Measurements from ENCODE around the gene GPR152.

The GPR152 gene

DNA sequence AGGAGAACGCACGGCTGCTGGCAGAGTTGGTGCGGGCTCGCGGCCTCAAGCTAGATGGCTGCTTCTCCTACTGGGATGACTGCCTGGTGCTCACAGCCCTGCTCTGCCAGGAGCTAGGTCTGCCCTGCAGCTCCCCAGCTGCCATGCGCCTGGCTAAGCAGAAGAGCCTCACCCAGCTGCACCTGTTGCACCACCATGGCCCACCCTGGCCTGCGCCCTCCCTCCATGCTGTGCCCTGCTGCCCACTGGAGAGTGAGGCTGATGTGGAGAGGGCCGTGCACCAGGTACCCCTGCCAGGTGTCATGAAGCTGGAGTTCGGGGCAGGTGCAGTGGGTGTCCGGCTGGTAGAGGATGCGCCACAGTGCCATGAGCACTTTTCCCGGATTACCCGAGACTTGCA lies 29.1 kb downstream of the GPR152 start:
- no peak for DNase-seq

GRCh38 chr11:67422891-67423290 lies 29.6 kb downstream of the GPR152 start:
- DNase-seq = no peak

DNA sequence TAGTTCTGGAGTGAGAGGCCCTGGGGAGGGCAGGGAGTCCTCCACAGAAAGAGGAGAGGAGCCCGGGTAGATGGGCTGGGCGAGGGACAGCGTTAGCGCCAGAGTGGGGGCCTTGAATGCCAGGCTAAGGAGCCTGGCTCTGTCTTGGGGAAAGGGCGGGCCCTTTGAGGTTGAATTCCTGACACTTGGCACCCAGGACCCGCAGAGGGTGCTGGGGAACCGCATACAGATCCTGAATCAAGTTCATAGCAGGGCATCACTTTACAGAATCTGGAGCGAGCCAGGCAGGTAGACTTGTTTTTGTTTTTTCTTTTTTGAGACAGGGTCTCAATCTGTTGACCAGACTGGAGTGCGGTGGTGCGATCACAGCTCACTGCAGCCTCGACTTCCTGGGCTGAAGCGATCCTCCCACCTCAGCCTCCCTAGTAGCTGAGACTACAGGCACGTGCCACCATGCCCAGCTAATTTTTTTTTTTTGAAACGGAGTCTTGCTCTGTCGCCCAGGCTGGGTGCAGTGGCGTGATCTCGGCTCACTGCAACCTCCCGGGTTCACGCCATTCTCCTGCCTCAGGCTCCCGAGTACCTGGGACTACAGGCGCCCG lies 31.0 kb downstream of the GPR152 start:
- DNase-seq = no peak

- DNase-seq = peak; percentile 98
Measured at GRCh38 chr11:67420646-67421429, 31.7 kb downstream of the GPR152 start.

DNA sequence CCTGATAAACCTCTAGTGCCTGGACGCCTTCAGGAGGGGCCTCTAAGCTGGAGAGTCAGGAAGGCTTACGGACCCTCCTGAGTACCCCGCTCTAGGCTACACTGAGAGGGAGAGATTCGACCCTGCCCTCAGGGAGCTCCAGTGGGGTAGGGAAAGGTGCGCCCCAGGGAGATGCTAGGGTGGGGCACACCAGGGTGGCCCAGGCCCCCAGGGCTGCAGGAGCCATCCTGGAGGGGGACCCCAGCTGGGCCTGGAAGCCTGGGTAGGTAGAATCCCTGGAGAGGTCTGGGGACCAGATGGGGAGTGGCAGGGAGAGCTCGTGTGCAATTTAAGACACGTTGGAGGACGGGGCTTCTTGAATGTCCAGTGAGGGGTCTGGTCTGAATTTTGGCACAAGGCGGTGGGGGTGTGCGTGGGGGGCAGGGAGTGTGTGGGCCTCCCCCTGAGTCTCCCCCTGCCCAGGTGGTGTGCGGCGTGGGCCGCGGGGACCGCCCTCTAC lies 32.3 kb downstream of the GPR152 start:
- no peak for DNase-seq

- DNase-seq = no peak
Measured at GRCh38 chr11:67419325-67420049, 33.0 kb downstream of the GPR152 start.

DNA sequence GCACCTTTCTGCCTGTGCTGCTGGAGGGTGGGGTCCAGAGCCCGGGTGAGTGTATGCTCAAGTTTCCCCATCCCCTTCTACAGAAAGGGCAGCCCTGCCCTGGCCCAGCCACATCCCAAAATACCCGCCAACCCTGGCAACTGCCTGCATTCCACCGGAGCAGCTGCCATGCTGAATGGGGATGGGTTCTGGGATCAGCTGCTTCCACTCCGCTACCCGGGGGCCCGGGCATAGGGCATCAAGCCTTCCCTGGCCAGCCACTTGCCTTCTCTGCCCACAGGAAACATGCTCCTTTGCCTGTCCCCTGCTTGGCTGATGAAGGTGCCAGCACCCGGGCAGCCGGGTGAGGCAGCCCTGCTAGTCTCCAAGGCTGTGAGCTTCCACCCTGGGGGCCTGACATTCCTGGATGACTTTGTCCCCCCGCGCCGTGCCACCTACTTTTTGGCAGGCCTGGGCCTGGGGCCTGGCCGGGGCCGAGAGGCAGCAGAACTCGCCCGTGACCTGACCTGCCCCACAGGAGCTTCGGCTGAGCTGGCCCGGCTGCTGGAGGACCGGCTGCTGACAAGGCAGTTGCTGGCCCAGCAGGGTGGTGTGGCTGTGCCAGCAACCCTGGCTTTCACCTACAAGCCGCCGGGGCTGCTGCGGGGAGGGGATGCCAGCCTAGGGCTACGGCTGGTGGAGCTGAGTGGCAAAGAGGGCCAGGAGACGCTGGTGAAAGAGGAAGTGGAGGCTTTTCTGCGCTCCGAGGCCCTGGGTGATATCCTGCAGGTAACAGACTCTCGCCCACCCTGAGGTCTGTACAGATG lies 33.9 kb downstream of the GPR152 start:
- no peak for DNase-seq

- DNase-seq = no peak
Measured at GRCh38 chr11:67417425-67417824, 35.1 kb downstream of the GPR152 start.

GRCh38 chr11:67416416-67417335 lies 35.9 kb downstream of the GPR152 start:
- peak; percentile 74 for DNase-seq

DNA sequence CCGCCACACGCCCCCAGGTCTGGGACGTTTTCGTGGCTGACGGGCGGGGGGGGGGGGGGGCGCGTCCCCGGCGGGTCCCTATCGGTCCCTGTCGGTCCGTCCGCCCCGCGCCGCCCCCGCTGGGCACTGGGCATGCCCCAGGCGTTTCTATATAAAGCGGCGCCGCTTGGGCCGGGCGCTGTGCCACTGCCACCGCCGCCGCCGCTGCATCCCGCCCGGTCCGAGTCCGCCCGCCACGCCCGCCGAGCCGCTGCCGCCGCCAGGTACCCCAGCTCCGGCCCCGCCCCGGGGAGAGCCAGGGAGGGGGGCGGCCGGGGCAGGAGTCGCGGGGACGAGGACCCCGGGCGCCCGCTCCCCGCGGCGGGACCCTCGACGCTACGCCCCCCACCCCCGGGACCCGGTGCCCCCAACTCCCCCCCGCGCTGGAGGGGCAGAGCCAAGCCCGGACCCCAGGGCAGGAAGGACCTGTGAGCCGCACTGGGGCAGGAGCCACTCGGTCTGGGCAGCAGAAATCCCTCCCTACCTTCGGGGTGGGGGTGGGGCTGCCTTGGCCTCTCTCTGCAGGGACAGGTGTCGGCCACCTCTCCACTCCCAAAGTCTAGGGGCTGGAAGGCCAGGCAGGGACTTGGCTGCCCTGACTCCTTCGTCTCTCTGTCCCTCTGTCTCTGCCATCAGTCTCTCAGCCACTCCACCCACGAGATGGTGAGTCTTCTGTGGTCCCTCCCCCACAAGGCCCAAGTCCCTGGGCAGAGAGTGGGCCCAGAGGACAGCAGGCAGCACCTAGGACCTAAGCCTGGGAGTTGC lies 36.8 kb downstream of the GPR152 start, which contains the start of gene CARNS1:
Gene CARNS1 (plus strand): TSS at position 178 of the 804 bp plus-strand sequence. CDS start 522 bp downstream, at position 700.
- no peak for DNase-seq

DNA sequence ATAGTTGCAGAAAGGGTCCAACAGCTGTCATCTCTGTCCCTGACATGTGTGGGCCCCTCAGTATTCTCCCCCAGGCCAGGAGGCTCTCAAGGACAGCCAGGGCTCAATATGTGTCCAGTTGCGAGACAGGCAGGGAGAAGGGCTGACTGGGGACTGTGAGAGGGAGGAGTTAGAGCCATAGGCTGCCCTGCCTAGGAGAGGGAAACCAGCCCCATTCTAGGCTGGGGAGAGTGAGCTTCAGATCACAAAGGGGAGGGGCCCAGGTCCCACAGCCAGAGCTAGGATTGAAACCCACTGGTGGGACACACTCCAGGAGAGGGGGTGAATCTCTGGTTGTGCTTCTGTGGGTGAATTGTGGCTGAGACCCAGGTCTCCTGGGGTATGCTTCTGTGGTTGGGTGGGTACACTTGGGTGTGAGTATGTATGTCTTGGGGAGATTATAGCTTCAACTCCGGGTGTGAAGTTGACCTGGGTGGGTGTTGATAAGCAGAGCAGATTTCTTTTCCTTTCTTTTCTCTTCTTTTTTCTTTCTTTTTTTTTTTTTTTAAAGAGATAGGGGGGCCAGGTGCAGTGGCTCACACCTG lies 39.2 kb downstream of the GPR152 start:
- no peak for DNase-seq

- DNase-seq = no peak
Measured at GRCh38 chr11:67412495-67413179, 39.9 kb downstream of the GPR152 start.

DNA sequence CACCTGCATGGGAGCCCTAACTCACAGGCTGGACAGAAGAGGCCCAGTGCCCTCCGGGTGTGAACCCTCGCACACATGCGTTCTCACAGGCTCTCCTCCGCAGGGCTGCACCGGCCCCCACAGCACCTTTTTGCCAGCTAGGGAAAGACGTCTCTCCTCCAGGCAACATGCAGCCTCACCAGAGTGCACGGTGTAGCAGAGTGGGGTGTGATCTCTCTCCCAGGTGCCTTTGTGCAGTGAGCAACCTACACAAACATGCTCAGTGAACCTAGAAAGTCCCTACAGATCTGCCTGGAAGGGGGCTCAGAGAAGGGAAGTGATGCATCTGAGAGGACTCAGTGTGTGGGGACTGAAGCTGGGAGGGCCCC lies 40.8 kb downstream of the GPR152 start:
- DNase-seq = no peak

GRCh38 chr11:67410984-67411784 lies 41.3 kb downstream of the GPR152 start:
- DNase-seq = no peak

DNA sequence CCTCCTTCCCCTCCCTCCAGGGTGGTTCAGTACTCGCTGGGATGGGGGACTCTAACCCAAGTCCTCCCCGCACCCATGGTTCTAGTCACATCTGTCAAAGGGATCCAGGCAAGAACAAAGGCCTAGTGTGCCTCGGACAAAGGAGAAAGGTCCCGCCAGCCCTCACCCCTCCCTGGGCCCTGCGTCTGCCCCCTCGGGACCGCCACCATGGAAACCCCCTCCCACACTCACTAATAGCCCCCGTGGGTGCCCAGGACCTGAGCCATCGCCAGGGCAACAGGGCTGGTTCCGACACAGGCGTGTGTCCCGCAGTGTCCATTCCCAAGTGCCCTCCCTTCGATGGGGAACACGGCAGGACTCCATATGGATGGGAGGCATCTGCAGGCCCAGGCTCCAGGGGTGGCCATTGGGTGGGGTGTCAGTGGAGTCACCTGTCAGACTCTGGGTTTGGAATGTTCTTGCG lies 42.1 kb downstream of the GPR152 start:
- no peak for DNase-seq

DNA sequence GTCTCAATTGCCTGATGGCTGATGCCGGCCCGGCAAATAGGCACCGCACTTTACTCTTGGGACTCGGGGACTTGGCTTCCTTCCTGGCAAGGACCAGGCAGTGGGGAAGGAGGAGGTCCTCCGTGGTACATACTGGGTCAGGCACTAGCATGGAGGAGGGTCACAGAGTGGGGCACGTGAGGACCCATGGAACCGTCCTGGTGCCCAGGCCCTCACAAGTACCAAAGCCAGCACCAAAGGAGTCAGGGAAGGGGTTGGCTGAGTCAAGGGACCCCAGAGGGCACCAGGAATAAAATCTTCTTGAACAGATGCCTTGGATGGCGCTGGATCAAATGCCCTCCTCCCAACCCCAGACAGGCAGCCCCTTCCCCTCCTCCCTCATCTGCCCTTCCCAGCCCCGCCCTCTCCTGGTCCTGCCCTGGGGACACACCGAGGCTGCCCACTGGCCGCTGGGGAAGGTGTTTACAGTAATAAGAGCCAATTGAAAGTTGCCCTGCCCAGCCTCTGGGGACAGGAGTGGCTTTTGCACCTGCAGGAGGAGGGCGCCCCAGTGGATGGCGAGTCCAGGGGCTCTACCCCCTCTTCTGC lies 42.7 kb downstream of the GPR152 start:
- DNase-seq = no peak

DNA sequence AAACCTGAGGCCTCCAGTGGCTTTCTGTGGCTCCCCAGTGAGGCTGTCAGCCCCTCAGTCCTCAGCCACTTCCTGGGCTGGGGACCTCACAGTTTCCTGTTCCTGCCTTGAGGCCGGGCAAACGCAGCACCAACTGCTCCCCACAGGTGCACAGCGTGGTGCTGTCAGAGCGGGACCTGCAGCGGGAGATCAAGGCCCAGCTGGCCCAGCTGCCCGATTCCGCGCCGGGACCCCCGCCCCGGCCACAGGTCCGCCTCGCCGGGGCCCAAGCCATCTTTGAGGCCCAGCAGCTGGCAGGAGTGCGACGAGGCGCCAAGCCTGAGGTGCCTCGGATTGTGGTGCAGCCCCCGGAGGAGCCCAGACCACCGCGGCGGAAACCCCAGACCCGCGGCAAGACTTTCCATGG lies 43.3 kb downstream of the GPR152 start:
- DNase-seq = peak; percentile 46
